Esophagus (tissue), 2 donors: ENCODE measurements around the gene TMEM42. TPM values are rescaled to one million over a fixed set of nuclear protein-coding genes. Genes with fewer than 3 reads are reported as not detected.

Source experiments
- H3K27ac ChIP-seq, 2 donors: one replicate each; pipeline ENCODE4 v1.5.1; 2013; ENCODE audit warnings: low read depth in 2 of 2, mild to moderate bottlenecking in 2 of 2, inconsistent platforms in 1 of 2, low read length in 1 of 2, moderate library complexity in 1 of 2
- H3K27me3 ChIP-seq, 2 donors: one replicate each; pipeline ENCODE4 v1.6.1; 2013; ENCODE audit warnings: low read length in 2 of 2, control low read depth in 1 of 2, mild to moderate bottlenecking in 1 of 2; ENCODE audit not compliant: insufficient read depth in 2 of 2, control insufficient read depth in 1 of 2
- H3K36me3 ChIP-seq, 2 donors: one replicate each; pipeline ENCODE4 v1.6.1; 2013; ENCODE audit warnings: low read length in 1 of 2; ENCODE audit not compliant: control insufficient read depth in 2 of 2, insufficient read depth in 2 of 2
- H3K4me1 ChIP-seq, 2 donors: one replicate each; pipeline ENCODE4 v1.6.1; 2013; ENCODE audit warnings: low read length in 1 of 2; ENCODE audit not compliant: control insufficient read depth in 2 of 2, insufficient read depth in 2 of 2
- H3K4me3 ChIP-seq, 2 donors: one replicate each; pipeline ENCODE4 v1.5.1; 2013; ENCODE audit warnings: low read length in 2 of 2, mild to moderate bottlenecking in 2 of 2, low read depth in 1 of 2, moderate library complexity in 1 of 2
- H3K9me3 ChIP-seq, 2 donors: one replicate each; pipeline ENCODE4 v1.6.1; 2013; ENCODE audit warnings: mild to moderate bottlenecking in 2 of 2, low read depth in 1 of 2, low read length in 1 of 2, moderate library complexity in 1 of 2; ENCODE audit not compliant: control insufficient read depth in 2 of 2, insufficient read depth in 1 of 2
- WGBS, 2 donors: extraction: QIAGEN DNeasy Blood & Tissue Kit; methylation state at CpG; one replicate each; pipeline ENCODE4 v1.1.7; 2013; 5-methylcytosine and 5-hydroxymethylcytosine counted together
- polyA plus RNA-seq, 2 donors: library from polyadenylated mRNA; stranded (reverse); fragments of 200-250 nt; gene quantifications; one replicate each; pipeline ENCODE4 v1.2.3, GENCODE V29; 2013
- donor health status: healthy with polysubstance abuse.
- donor health status: Bipolar disorder and iron deficiency.

The TMEM42 gene
- polyA plus RNA-seq, 2 donors = 8.3 to 10.9 TPM

- Histone ChIP-seq H3K9me3 (no peaks in the 10 kb centered on the region), H3K36me3 (no peaks in the 10 kb centered on the region), H3K4me3 (no peak overlapping the region), H3K27ac (no peak overlapping the region), H3K4me1 (peaks cover 0 to 3% of the 10 kb centered on the region in 2 donors), H3K27me3 (no peaks in the 10 kb centered on the region)
- 87 to 93% methylated on average over 7 of the region's 7 CpGs for WGBS, 2 donors
Measured at GRCh38 chr3:44867421-44868111, 5.9 kb downstream of the TMEM42 start.

DNA sequence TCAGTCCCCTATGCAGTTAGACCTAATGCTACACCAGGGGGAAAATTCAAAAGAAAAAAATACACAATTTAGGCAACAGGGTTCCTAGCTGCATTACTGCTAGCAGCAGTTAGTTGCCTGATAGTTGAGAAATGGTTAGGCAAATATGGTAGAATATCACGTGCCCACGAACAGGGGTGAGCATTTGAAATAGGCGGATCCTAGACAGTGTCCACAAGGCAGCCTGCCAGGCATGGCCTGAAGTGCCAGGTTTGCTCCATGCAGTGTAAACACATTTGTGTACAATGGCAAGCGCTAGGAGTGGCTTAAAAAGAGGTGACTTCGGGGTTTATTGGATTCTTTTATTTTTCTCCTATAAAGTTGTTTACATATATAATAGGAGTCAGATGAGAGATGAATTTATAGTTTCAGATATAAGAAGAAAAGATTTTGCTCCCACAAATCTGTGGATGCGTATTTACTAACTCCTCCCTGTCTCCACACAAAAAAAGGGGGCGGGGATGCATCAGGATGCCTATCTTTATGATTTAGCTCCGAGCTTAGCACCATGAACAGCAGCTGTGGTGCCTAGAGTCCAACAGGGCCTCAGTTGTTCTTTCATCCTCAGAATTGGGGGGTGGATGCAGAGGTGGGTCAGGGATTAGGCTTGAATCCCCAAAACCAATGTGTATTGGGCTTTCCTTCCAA, 8.8 kb downstream of the TMEM42 start:
- Histone ChIP-seq H3K36me3 (no peaks in the 10 kb centered on the region), H3K4me3 (no peak overlapping the region), H3K4me1 (no peaks in the 10 kb centered on the region), H3K27ac (no peak overlapping the region), H3K9me3 (no peaks in the 10 kb centered on the region), H3K27me3 (no peaks in the 10 kb centered on the region)
- 64 to 67% methylated on average over 8 of the region's 8 CpGs for WGBS, 2 donors

DNA sequence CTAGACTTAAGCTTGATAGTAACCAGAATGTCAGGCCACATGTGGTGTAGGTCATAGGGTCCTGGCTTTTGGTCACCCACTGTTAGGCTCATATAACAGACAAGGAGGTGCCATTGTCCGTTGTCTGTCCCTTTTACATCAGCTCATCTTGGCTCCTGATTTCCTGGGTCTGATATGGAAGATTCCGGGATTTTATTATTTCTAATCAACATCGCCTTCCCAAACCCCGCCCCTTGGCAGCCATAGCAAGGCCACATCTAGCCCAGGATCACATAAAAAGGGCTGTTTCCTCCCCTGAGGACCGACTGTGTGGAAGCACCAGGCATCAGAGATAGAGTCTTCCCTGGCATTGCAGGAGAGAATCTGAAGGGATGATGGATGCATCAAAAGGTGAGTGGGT, 12.6 kb downstream of the TMEM42 start, which contains the start of gene TGM4:
Gene TGM4, plus strand, starts transcription at position 301 of the 400 bp plus-strand sequence. Its CDS starts 71 bp downstream, at position 372.
- Histone ChIP-seq H3K4me1 (no peaks in the 10 kb centered on the region), H3K9me3 (no peaks in the 10 kb centered on the region), H3K27me3 (no peaks in the 10 kb centered on the region), H3K27ac (no peak within 1 kb of the TSS), H3K4me3 (no peak within 1 kb of the TSS), H3K36me3 (no peaks in the 10 kb centered on the region)
- WGBS, 2 donors = 85 to 87% methylated on average over 5 of the region's 5 CpGs

- no peak overlapping the region for H3K4me3 ChIP-seq
- 82 to 84% methylated on average over 3 of the region's 3 CpGs for WGBS, 2 donors
- H3K27ac ChIP-seq = no peak overlapping the region
Measured at GRCh38 chr3:44875596-44875995, 13.9 kb downstream of the TMEM42 start.

GRCh38 chr3:44877333-44877732, 15.6 kb downstream of the TMEM42 start:
- Histone ChIP-seq H3K9me3 (no peaks in the 10 kb centered on the region), H3K27ac (no peak overlapping the region), H3K4me1 (no peaks in the 10 kb centered on the region), H3K36me3 (no peaks in the 10 kb centered on the region), H3K4me3 (no peak overlapping the region), H3K27me3 (no peaks in the 10 kb centered on the region)
- 93 to 94% methylated on average over 3 of the region's 3 CpGs for WGBS, 2 donors

More at GRCh38 chr3:44875596-44875995, 13.9 kb downstream of the TMEM42 start:
- no peaks in the 10 kb centered on the region for H3K27me3 ChIP-seq
- no peaks in the 10 kb centered on the region for H3K9me3 ChIP-seq
- H3K36me3 ChIP-seq = no peaks in the 10 kb centered on the region
- H3K4me1 ChIP-seq = no peaks in the 10 kb centered on the region

GRCh38 chr3:44880284-44880683, 18.6 kb downstream of the TMEM42 start:
- no peaks in the 10 kb centered on the region for H3K9me3 ChIP-seq
- H3K36me3 ChIP-seq = no peaks in the 10 kb centered on the region
- 57 to 60% methylated on average over 2 of the region's 2 CpGs for WGBS, 2 donors
- no peak overlapping the region for H3K4me3 ChIP-seq
- no peaks in the 10 kb centered on the region for H3K27me3 ChIP-seq
- H3K4me1 ChIP-seq = peaks cover 0 to 8% of the 10 kb centered on the region in 2 donors
- H3K27ac ChIP-seq = no peak overlapping the region

DNA sequence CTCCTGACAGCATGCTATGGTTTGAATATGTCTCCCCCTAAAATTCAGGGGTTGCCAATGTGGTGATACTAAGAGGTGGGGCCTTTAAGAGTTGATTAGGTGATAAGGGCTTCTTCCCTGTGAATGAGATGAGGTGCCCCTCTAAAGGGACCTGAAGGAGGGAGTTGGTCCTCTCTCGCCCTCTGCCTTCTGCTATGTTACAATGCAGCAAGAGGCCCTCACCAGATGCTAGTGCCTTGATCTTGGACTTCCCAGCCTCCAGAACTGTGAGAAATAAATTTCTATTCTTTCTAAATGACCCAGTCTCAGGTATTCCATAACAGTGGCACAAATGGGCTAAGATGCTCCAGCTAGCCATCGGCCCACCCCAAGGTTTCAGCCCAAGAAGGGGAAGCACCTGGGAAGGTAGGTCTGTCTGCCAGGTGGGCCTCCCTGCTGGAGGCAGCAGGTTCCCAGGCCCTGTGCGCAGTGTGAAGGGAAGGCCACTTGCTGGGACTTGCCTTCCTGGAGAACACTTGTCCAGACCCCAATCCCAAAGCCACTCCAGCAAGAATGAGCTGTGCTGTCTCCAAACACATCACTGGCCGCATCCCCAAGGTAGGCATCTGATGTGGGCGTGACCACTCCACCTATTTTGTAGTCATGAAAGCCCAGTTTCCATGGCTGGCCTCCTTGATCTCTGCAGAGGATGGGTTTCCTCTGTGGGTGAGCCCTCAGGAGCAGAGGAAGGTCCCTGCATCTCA, 21.7 kb downstream of the TMEM42 start:
- peaks cover 2 to 19% of the 10 kb centered on the region in 2 donors for H3K4me1 ChIP-seq
- WGBS, 2 donors = 73 to 86% methylated on average over 5 of the region's 5 CpGs
- peak overlapping the region; percentile 3 to 76 for H3K27ac ChIP-seq
- H3K4me3 ChIP-seq = no peak overlapping the region
- H3K36me3 ChIP-seq = no peaks in the 10 kb centered on the region
- H3K9me3 ChIP-seq = no peaks in the 10 kb centered on the region
- H3K27me3 ChIP-seq = no peaks in the 10 kb centered on the region

DNA sequence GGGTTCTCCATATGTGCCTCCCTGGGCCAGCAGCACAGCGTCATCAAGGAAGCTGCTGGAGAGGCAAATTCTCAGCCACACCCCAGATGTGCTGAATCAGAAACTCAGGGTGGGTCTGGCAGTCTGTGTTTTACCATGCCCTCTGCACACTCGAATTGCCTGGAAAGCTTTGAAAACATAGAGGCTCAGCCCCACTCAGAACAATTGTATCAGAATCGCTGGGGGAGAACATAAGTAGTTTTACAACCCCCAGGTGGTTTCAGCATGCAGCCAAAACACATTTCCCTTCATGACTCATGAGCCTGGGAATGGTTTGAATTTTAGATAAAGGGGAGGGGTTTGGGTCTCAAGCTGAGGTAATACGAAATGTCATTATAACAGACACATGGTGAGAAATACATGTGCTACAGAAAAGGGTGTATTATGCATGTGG, 22.3 kb downstream of the TMEM42 start:
- H3K36me3 ChIP-seq = no peaks in the 10 kb centered on the region
- no peaks in the 10 kb centered on the region for H3K27me3 ChIP-seq
- H3K4me3 ChIP-seq = no peak overlapping the region
- H3K4me1 ChIP-seq = peaks cover 2 to 19% of the 10 kb centered on the region in 2 donors
- no peaks in the 10 kb centered on the region for H3K9me3 ChIP-seq
- 22 to 33% methylated on average over 4 of the region's 4 CpGs for WGBS, 2 donors
- peak overlapping the region in 1 of 2 donors; percentile 76 for H3K27ac ChIP-seq

DNA sequence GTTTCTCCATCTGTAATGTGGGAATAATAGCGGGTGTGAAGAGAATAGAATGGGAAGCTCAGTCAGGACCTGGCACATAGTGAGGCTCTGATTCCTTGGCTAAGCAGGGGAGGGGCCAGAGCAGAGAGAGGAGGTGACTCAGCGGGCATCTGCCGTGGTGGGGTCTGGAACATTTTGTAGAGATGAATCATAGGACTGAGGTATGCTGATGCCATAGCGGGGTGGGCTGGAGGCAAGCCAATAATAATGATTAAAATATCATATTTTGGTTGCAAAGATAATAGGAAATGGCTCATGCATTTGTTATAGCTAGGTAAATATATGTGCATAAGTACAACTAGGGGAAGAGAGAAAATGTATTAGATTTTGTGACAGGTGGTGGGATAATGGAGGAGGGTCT, 23.9 kb downstream of the TMEM42 start:
- Histone ChIP-seq H3K9me3 (no peaks in the 10 kb centered on the region), H3K27ac (peak overlapping the region in 1 of 2 donors; percentile 40)
- WGBS, 2 donors = 27 to 29% methylated on average over 4 of the region's 4 CpGs

More for the DNA sequence above, 23.9 kb downstream of the TMEM42 start:
- Histone ChIP-seq H3K36me3 (no peaks in the 10 kb centered on the region), H3K27me3 (no peaks in the 10 kb centered on the region), H3K4me1 (peaks cover 2 to 19% of the 10 kb centered on the region in 2 donors), H3K4me3 (no peak overlapping the region)
